CD14-positive monocyte (primary cell): Measurements from ENCODE around the gene EFEMP2. TPM values are rescaled to one million over a fixed set of nuclear protein-coding genes. Genes with fewer than 3 reads are reported as not detected.
A peak's percentile ranks its signal among the peaks of the same experiment; 100 is the strongest.

Experiments used
- DNase-seq, 3 donors: peaks; one replicate each; pipeline ENCODE4 v3.0.0-alpha.2; 2011 to 2022
- H2AFZ ChIP-seq: 2 replicates; pipeline ENCODE4 v1.6.0; 2012; ENCODE audit warnings: mild to moderate bottlenecking, low read depth, low read length, inconsistent platforms; ENCODE audit not compliant: insufficient read depth, poor library complexity, severe bottlenecking
- H3K27ac ChIP-seq, 2 donors: 1 replicate in 1 of 2; 2 replicates in 1 of 2; pipeline ENCODE4 v1.5.1; 2012 to 2013; ENCODE audit warnings: low read length in 2 of 2, control low read depth in 1 of 2, inconsistent platforms in 1 of 2, low read depth in 1 of 2, mild to moderate bottlenecking in 1 of 2
- H3K27me3 ChIP-seq, 2 donors: one replicate each; pipeline versions ENCODE4 v1.6.0 to v1.6.1; 2011 to 2013; ENCODE audit warnings: low read length in 2 of 2; ENCODE audit not compliant: control insufficient read depth in 2 of 2, insufficient read depth in 2 of 2
- H3K36me3 ChIP-seq, 2 donors: replicated peaks in 1 of 2; 1 replicate in 1 of 2; 2 replicates in 1 of 2; pipeline versions ENCODE4 v1.5.1 to v1.6.1; 2012 to 2013; ENCODE audit warnings: low read length in 2 of 2, control low read depth in 1 of 2, inconsistent platforms in 1 of 2, mild to moderate bottlenecking in 1 of 2; ENCODE audit not compliant: insufficient read depth in 2 of 2, control insufficient read depth in 1 of 2
- H3K4me1 ChIP-seq, 2 donors: 1 replicate in 1 of 2; 2 replicates in 1 of 2; pipeline versions ENCODE4 v1.5.1 to v1.6.1; 2012 to 2013; ENCODE audit warnings: low read length in 2 of 2, control low read depth in 1 of 2, inconsistent platforms in 1 of 2, mild to moderate bottlenecking in 1 of 2, moderate library complexity in 1 of 2; ENCODE audit not compliant: insufficient read depth in 2 of 2, control insufficient read depth in 1 of 2
- H3K4me2 ChIP-seq: replicated peaks from 2 replicates; pipeline ENCODE3; 2012; ENCODE audit warnings: low read length, moderate library complexity, mild to moderate bottlenecking; ENCODE audit not compliant: poor library complexity, severe bottlenecking; ENCODE audit errors: extremely low read depth
- H3K4me3 ChIP-seq, 3 experiments: fragments of 200-600 bp in 1 of 3; sonication (generic) in 1 of 3; replicated peaks in 1 of 3; 1 replicate in 2 of 3; 2 replicates in 1 of 3; pipeline ENCODE4 v1.5.1; 2011 to 2013; ENCODE audit warnings: low read length in 3 of 3, mild to moderate bottlenecking in 3 of 3, control low read depth in 2 of 3, low read depth in 2 of 3, inconsistent platforms in 1 of 3, moderate library complexity in 1 of 3
- H3K79me2 ChIP-seq: 2 replicates; pipeline ENCODE4 v1.6.0; 2012; ENCODE audit warnings: mild to moderate bottlenecking, control low read depth, inconsistent platforms, low read length, moderate library complexity; ENCODE audit not compliant: insufficient read depth
- H3K9ac ChIP-seq: 2 replicates; pipeline ENCODE4 v1.6.0; 2017; ENCODE audit warnings: low read length, mild to moderate bottlenecking; ENCODE audit not compliant: insufficient read depth, poor library complexity, severe bottlenecking
- H3K9me3 ChIP-seq, 2 donors: replicated peaks in 1 of 2; 1 replicate in 1 of 2; 2 replicates in 1 of 2; pipeline versions ENCODE4 v1.5.1 to v1.6.1; 2012 to 2013; ENCODE audit warnings: low read length in 2 of 2, control low read depth in 1 of 2; ENCODE audit not compliant: control insufficient read depth in 1 of 2, insufficient read depth in 1 of 2
- H4K20me1 ChIP-seq: 2 replicates; pipeline ENCODE4 v1.6.0; 2012; ENCODE audit warnings: mild to moderate bottlenecking, low read length, control low read depth, moderate library complexity; ENCODE audit not compliant: insufficient read depth
- H3K27ac Mint-ChIP-seq, 7 donors: one replicate each; pipeline ENCODE4 v1.8.0; 2020; ENCODE audit warnings: mild to moderate bottlenecking in 7 of 7, mixed read lengths in 7 of 7, moderate library complexity in 6 of 7, inconsistent platforms in 2 of 7
- H3K27me3 Mint-ChIP-seq, 3 donors: one replicate each; pipeline ENCODE4 v1.8.0; 2021 to 2022; ENCODE audit warnings: low read depth in 3 of 3, mild to moderate bottlenecking in 3 of 3, mixed read lengths in 3 of 3, moderate library complexity in 3 of 3, inconsistent platforms in 1 of 3
- H3K36me3 Mint-ChIP-seq, 2 donors: one replicate each; pipeline ENCODE4 v1.8.0; 2020; ENCODE audit warnings: mixed read lengths in 2 of 2, inconsistent platforms in 1 of 2, mild to moderate bottlenecking in 1 of 2
- H3K4me1 Mint-ChIP-seq: one replicate; pipeline ENCODE4 v1.8.0; 2020; ENCODE audit warnings: mild to moderate bottlenecking, mixed read lengths
- H3K4me3 Mint-ChIP-seq, 2 donors: one replicate each; pipeline ENCODE4 v1.8.0; 2020; ENCODE audit warnings: mild to moderate bottlenecking in 2 of 2, mixed read lengths in 2 of 2, moderate library complexity in 1 of 2
- H3K9me3 Mint-ChIP-seq, 7 donors: one replicate each; pipeline ENCODE4 v1.8.0; 2020 to 2022; ENCODE audit warnings: mixed read lengths in 7 of 7, mild to moderate bottlenecking in 6 of 7, moderate library complexity in 6 of 7, inconsistent platforms in 2 of 7
- CTCF ChIP-seq: fragments of 200-600 bp; IDR thresholded peaks from one replicate; pipeline ENCODE4 v1.8.0; 2022; ENCODE audit warnings: antibody characterized with exemption, mild to moderate bottlenecking
- WGBS: methylation state at CpG from one replicate; pipeline ENCODE4 v1.1.5; 2013; ENCODE audit warnings: missing lambda C conversion rate; ENCODE audit not compliant: insufficient coverage; 5-methylcytosine and 5-hydroxymethylcytosine counted together
- intact Hi-C, 2 donors: fragments of 100-400 bp; cut with micrococcal nuclease; formaldehyde crosslinking; loops; one replicate each; pipeline versions ENCODE4 v1.15.0 to v1.15.1; 2023
- polyA plus RNA-seq, 3 donors: library from polyadenylated mRNA; depleted of rRNA in 1 of 3; unstranded in 2 of 3; stranded (reverse) in 1 of 3; fragments of 300-500 nt in 2 of 3; fragments of >200 nt in 1 of 3; fragmentation: Illumina TruSeq in 2 of 3; gene quantifications; 1 replicate in 2 of 3; 2 replicates in 1 of 3; pipeline ENCODE4 v1.2.3, GENCODE V29; 2012 to 2021

The EFEMP2 gene
- polyA plus RNA-seq, 3 donors = 0.44 to 14.7 TPM; not detected in 1

DNA sequence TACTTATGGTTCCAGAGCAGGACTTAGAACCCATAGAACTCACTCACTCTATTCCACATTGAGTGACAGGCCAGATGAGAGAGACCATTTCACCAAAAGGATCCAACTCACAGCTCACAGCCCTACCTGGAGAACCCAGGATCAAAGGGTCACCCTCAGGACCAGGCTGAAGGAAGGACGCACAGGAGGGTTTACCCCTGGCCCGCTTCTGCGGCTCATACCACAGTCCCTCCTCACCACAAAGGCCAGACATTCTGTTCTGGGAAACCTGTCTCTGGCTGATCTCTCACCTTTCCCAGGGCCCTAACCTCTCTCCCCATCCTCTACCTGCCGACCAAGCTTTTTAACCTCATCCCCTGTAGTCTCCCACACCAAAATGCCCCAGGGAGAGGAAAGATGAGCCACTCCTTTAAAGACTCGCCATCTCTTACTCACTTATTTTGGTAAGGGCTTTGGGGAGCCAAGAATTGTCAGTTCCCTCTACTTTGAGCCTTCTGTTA, 22.9 kb upstream of the EFEMP2 start:
- Histone ChIP-seq H3K36me3 (peaks cover 0 to 5% of the 10 kb centered on the region in 2 donors), H3K4me1 (peaks cover 57 to 66% of the 10 kb centered on the region in 2 donors), H3K27me3 (no peaks in the 10 kb centered on the region), H4K20me1 (peaks cover 12% of the 10 kb centered on the region), H3K79me2 (peaks cover 40% of the 10 kb centered on the region), H3K9me3 (no peaks in the 10 kb centered on the region), H3K27ac (no peak overlapping the region), H2AFZ (no peak overlapping the region), H3K4me2 (no peak overlapping the region), H3K4me3 (no peak overlapping the region), H3K9ac (no peak overlapping the region)
- 100% methylated on average over 3 of the region's 5 CpGs for WGBS
- intact Hi-C loops = no loop called here
- H3K4me1 Mint-ChIP-seq = peaks cover 40% of the 10 kb centered on the region
- no peaks in the 10 kb centered on the region for H3K9me3 Mint-ChIP-seq
- peaks cover 16 to 19% of the 10 kb centered on the region in 2 donors for H3K36me3 Mint-ChIP-seq
- no peak overlapping the region for H3K27ac Mint-ChIP-seq
- no peak for TF ChIP-seq CTCF
- no peak for DNase-seq
- H3K27me3 Mint-ChIP-seq = no peaks in the 10 kb centered on the region
- no peak overlapping the region for H3K4me3 Mint-ChIP-seq

- Mint-ChIP-seq H3K9me3 (no peaks in the 10 kb centered on the region), H3K4me1 (peaks cover 52% of the 10 kb centered on the region), H3K36me3 (peaks cover 16 to 19% of the 10 kb centered on the region in 2 donors), H3K4me3 (peak overlapping the region; percentile 76 to 89), H3K27me3 (peaks cover 0 to 7% (median 0%) of the 10 kb centered on the region in 3 donors), H3K27ac (peak overlapping the region; percentile 84 to 94 (median 92))
- Histone ChIP-seq H4K20me1 (peaks cover 8% of the 10 kb centered on the region), H3K9ac (peak overlapping the region; percentile 45), H3K4me3 (peak overlapping the region; percentile 22 to 75 (median 29)), H3K4me1 (peaks cover 60 to 68% of the 10 kb centered on the region in 2 donors), H3K27me3 (no peaks in the 10 kb centered on the region), H3K4me2 (peak overlapping the region; percentile 93), H3K36me3 (peaks cover 0 to 5% of the 10 kb centered on the region in 2 donors), H3K79me2 (peaks cover 41% of the 10 kb centered on the region), H2AFZ (peak overlapping the region; percentile 2), H3K9me3 (no peaks in the 10 kb centered on the region), H3K27ac (peak overlapping the region; percentile 78 to 82)
- intact Hi-C loops = no loop called here
- 3% methylated on average over 15 of the region's 16 CpGs for WGBS
- DNase-seq = peak in 2 of 3 donors; percentile 58 to 65
- TF ChIP-seq CTCF = no peak
Observed at GRCh38 chr11:65894034-65894591, 21.5 kb upstream of the EFEMP2 start.
